IMR-90 (cell line): Measurements from ENCODE around the gene IFIT1B.
"Not testable (repeated sequence)": the region's sequence is repeated elsewhere in the genome, so short reads cannot be mapped to it uniquely, and the experiment has no call there.

Experiments
- CTCF ChIP-seq: conservative IDR thresholded peaks from 2 replicates; pipeline ENCODE4 v1.5.1; 2012; ENCODE audit warnings: mild to moderate bottlenecking, low read depth, low read length, improper control_type of control experiment
- MAFK ChIP-seq: IDR thresholded peaks from 2 replicates; pipeline ENCODE4 v1.6.1; 2012; ENCODE audit warnings: low read depth, low read length, improper control_type of control experiment
- RAD21 ChIP-seq: IDR thresholded peaks from 2 replicates; pipeline ENCODE4 v1.6.1; 2012; ENCODE audit warnings: low read length, improper control_type of control experiment

GRCh38 chr10:89411135-89411534 is 33.3 kb downstream of the IFIT1B start:
- not testable (repeated sequence) for TF ChIP-seq RAD21, MAFK, CTCF
